GM19240 (cell line): Measurements from ENCODE around the gene HOXD9.

Experiments
- DNase-seq: peaks from one replicate; pipeline ENCODE4 v3.0.0; 2011; ENCODE audit warnings: low spot score; ENCODE audit not compliant: insufficient read length

Gene HOXD9

DNA sequence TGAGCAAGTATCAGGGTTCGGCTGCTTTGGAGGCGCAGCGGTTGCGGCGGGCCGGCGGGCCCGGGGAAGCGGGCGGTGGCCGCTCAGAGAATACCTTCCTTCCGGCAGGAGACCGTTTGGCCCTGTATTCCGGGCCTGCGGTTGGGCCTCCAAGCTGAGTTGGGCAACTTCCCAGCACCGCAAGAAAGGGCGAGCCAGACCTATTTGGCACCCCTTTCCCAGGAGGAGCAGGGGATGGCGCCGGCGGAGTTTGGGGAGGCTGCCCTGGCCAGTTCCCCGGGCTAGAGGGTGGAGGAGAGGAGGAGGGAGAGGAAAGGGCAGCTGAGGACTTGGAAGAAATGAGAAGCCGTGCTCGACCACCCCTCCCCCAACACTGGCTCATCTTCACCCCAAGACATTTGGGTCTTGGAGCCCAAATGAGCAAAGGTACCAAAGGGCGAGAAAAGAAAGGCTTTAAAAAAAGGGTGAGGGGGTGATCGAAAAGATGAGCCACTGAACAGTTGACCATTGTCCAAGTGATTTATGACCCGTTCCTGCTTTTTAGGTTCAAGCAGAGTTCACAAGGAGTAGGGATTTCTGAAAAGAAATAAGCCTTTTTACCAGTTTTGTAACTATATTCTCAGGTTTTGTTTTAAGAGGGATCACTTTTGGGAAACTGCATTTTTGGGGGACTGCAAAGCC is 43.0 kb downstream of the HOXD9 start:
- DNase-seq: no peak

DNA sequence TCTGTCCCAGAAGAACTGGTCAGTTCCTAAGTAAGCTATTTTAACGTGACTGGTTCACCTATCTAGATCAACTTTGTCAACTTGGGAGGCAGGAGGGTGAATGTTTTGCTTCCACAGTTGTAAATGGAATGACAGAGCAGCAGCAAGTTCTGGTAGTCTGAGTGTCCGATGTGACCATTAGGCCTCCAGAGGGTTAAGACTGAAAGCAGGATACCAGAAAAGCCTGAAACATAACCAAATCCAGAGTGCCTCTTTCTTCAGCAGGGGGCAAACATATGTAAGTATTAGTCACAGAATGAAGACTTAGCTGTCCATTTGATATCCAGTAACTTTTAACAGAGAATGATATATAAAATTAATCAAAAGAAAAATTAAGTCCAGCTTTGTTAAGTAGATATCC is 43.8 kb downstream of the HOXD9 start:
- no peak for DNase-seq

DNA sequence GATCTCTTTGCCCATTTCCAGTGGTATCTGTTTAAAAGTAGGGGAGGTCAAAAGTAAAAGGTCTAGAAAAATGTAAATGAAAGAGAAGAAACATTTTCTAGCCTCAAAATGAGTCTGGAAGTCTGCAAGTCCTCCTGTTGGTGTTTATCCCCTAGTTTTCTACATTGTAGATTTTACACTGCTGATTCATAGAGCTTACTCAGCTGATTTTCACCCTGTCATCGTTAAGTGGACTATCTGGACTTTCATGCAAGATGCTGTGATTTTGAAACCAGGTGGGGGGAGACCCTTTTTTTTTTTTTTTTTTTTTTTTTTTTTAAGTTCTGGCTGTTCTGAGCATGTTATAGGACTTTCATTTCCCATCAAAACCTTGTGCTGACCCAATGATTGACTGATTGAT is 44.9 kb downstream of the HOXD9 start:
- no peak for DNase-seq

DNA sequence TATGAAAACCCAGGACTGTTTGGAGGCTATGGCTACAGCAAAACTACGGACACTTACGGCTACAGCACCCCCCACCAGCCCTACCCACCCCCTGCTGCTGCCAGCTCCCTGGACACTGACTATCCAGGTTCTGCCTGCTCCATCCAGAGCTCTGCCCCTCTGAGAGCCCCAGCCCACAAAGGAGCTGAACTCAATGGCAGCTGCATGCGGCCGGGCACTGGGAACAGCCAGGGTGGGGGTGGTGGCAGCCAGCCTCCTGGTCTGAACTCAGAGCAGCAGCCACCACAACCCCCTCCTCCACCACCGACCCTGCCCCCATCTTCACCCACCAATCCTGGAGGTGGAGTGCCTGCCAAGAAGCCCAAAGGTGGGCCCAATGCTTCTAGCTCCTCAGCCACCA is 46.7 kb downstream of the HOXD9 start:
- DNase-seq: no peak

DNA sequence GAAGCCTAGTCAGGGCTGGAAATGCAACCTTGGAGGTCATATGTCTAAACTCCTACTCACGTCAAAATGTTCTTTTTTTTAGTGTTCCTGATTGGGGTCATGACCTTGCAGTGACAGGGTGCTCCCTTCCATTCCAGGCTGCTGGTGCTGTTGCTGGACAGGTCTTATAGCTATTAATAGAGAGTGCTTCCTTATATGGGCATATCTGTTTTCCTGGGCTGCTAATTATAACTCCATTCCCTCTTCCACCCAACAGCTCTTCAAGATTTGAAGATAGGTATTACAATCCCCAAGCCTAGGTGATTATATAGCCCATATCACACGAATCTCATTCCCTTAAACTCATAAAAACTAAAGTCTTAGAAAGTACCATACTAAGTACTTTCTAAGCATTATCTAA is 47.2 kb downstream of the HOXD9 start:
- DNase-seq: no peak

DNA sequence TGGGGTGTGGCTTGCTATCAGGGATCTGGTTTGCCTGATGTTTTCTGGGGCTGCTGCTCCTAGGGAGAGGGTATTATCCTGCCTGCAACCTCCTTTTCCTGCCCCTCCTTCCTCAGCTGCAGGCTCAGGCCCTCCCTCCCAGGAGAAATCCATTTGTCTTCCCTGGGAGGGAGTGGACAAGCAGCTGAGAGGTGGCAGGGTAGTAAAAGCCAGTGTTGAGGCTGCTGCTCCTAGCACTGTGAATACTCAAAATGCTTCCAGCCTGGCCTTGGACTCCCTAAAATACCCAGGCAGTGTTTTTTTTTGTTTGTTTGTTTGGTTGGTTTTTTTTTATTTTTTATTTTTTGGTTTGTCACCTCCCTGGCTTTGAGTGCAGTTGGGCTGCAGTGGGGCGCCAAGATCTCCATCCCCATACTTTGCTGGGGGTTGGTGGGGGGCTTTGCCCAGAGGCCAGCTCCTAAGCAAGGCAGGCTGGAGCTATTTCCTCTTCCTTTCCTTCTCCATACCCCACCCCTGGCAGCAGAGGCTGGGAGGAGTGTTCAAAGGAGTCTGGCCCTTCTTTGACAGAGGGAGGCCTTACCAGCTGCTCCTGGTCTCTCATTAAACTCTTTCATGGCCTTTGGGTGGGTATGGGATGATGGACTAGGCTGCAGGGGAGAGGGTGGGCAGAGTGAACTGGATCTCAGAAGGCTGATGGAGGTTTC is 48.2 kb downstream of the HOXD9 start:
- no peak for DNase-seq

DNA sequence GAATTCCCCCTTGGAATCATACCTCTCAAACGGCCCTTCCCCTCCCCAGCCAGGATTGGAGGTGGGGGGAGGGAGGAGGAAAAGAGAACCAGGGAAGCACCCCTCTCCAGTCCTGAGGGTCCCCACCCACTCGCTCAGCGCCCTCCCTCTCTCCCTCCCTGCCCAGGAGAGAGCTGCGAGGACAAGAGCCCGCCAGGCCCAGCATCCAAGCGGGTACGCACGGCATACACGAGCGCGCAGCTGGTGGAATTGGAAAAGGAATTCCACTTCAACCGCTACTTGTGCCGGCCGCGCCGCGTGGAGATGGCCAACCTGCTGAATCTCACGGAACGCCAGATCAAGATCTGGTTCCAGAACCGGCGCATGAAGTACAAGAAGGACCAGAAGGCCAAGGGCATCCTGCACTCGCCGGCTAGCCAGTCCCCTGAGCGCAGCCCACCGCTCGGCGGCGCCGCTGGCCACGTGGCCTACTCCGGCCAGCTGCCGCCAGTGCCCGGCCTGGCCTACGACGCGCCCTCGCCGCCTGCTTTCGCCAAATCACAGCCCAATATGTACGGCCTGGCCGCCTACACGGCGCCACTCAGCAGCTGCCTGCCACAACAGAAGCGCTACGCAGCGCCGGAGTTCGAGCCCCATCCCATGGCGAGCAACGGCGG is 49.0 kb downstream of the HOXD9 start:
- DNase-seq: no peak

DNA sequence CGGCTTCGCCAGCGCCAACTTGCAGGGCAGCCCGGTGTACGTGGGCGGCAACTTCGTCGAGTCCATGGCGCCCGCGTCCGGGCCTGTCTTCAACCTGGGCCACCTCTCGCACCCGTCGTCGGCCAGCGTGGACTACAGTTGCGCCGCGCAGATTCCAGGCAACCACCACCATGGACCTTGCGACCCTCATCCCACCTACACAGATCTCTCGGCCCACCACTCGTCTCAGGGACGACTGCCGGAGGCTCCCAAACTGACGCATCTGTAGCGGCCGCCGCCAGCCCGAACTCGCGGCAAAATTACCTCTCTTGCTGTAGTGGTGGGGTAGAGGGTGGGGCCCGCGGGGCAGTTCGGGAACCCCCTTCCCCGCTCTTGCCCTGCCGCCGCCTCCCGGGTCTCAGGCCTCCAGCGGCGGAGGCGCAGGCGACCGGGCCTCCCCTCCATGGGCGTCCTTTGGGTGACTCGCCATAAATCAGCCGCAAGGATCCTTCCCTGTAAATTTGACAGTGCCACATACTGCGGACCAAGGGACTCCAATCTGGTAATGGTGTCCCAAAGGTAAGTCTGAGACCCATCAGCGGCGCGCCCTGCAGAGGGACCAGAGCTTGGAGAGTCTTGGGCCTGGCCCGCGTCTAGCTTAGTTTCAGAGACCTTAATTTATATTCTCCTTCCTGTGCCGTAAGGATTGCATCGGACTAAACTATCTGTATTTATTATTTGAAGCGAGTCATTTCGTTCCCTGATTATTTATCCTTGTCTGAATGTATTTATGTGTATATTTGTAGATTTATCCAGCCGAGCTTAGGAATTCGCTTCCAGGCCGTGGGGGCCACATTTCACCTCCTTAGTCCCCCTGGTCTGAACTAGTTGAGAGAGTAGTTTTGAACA is 49.7 kb downstream of the HOXD9 start:
- DNase-seq: no peak

DNA sequence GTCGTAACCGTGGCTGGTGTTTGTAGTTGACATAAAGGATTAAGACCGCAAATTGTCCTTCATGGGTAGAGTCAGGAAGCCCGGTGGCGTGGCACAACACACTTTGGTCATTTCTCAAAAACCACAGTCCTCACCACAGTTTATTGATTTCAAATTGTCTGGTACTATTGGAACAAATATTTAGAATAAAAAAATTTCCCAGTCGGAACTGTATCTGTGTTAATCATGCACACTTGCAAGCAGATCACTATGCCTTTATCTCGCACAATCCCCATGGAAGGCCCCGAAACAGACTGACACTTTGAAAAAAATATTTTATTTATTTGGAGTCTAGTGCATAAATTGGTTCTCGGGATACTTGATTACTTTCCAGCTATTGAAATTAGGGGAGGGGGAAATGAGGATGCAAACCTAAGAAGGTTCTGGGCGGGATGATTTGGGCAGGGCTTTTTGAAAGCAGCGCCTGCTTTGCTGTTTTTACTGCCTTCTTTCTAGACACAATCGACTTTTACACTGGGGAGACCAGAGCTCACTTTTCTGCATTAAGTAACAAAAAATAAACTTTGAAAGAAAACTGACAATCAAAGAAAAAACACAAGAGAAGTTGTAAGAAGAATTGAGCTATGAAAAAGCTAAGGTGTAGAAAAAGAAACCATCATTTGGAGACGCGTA is 50.5 kb downstream of the HOXD9 start:
- no peak for DNase-seq

DNA sequence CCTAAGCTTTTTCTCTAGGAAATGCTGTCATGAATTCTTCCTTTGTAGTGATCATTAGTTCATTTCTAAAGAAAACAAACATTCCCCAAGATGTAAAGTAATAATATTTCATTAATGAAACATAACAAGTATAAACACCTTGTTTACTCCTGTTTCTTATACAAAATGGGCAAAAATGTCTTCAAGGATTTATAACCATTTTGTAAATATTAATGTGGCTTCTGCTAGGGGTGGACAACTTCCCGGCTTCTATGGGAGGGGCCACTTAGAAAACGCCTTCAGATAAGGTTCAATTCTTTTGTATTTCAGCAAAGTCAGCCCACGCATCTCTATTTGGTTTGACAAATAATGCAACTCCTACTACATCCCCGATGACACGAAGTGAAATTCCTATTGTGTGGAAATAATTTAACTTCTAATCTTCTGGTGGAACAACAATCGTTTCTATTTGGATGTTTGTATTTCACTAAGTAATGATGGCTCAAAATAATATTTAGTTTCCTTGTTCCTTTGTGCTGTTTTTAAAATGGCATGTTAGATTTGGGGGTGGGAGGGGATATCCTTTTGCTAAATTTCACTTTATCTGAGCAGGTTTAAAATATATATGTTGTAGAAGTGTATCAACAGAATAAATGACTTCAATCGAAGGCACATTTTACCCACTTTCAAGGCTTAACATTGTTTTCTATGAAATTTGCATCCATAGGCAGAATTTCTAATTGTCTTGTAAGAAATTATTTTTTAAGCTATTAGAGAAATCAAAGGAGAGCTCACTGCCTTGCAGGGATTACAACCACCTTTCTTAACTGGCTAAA is 51.3 kb downstream of the HOXD9 start:
- no peak for DNase-seq

DNA sequence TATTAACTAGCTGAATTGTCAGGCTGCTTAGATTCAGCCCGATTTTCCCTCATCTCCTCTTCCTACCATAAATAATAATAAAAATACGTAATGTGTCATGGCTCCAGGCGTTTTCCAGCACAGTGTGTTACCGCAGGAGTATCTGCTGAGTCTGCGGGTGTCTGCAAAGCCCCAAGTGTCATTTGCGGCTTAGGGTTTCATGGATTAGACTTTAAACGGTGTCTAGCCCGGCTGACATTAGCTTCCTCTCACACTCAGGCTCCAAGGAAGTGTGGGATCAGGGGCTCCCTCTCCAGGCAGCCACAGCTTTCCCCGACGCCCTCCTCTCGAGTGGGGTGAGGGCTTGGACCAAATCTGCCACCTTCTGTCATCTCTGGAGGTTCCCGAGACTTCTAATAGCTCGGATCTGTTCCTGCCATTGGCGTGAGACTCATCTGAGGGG is 51.9 kb downstream of the HOXD9 start:
- DNase-seq: no peak
